ENCODE measurements around the gene ARHGEF12.

DNA sequence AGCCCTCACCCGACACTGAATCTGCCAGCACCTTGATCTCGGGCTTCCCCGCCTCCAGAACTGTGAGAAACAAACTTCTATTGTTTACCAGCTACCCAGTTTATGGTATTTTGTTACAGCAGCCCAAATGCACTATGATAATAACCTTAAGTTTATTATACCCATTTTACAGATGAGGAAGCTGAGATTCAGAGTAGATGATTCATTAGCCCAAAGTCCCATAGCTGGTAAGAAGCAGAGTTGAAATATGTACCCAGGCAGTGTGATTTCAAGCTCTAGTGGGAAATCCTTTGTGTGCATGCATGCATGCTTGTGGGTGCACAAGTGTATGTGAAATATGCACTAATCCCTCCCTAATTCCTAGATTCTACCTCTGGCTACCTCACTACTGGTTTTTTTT is 183.3 kb downstream of the ARHGEF12 start:
- TF ChIP-seq CTCF (IDR thresholded peaks at IDR 0.05): no peak
- no peak for TF ChIP-seq POLR2A (IDR thresholded peaks at IDR 0.05)
